ENCODE data around the gene RNF207. TPM values are rescaled to one million over a fixed set of nuclear protein-coding genes. Genes with fewer than 3 reads are reported as not detected.

Gene RNF207, protein sequence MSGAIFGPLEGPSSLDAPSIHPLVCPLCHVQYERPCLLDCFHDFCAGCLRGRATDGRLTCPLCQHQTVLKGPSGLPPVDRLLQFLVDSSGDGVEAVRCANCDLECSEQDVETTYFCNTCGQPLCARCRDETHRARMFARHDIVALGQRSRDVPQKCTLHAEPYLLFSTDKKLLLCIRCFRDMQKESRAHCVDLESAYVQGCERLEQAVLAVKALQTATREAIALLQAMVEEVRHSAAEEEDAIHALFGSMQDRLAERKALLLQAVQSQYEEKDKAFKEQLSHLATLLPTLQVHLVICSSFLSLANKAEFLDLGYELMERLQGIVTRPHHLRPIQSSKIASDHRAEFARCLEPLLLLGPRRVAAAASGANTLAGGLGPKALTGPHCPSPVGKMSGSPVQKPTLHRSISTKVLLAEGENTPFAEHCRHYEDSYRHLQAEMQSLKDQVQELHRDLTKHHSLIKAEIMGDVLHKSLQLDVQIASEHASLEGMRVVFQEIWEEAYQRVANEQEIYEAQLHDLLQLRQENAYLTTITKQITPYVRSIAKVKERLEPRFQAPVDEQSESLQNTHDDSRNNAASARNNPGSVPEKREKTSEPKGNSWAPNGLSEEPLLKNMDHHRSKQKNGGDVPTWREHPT
- 10 to 100 TPM; 12.4 to 36.7 TPM for total RNA-seq

GRCh38 chr1:6205849-6206519, at the start of gene RNF207:
TSS of gene RNF207 (plus strand) at chr1:6206119. CDS start at chr1:6206536, 417 bp downstream.
- CTCF ChIA-PET, result interaction anchor here (0.7 to 3.4 kb wide), 20 partner anchors 9 to 427 kb away, joined by 3 to 17 read pairs (median 4); no protein-coding TSS in a partner anchor
- DNase-seq, result peak; percentile 71
- Mint-ChIP-seq H3K4me3 (peak within 1 kb of the TSS; percentile 71), H3K9me3 (ENCODE audit: low read depth) (no peaks in the 10 kb centered on the region), H3K36me3 (peaks cover 1% of the 10 kb centered on the region), H3K27me3 (peaks cover 13% of the 10 kb centered on the region), H3K27ac (no peak within 1 kb of the TSS), H3K4me1 (peaks cover 9% of the 10 kb centered on the region)
- peak; percentile 66 for ATAC-seq

GRCh38 chr1:6157132-6157527, 48.8 kb upstream of the RNF207 start:
- Mint-ChIP-seq H3K4me3 (no peak overlapping the region), H3K27ac (no peak overlapping the region), H3K36me3 (no peaks in the 10 kb centered on the region), H3K9me3 (ENCODE audit: low read depth) (no peaks in the 10 kb centered on the region), H3K4me1 (peaks cover 13% of the 10 kb centered on the region), H3K27me3 (peaks cover 15% of the 10 kb centered on the region)
- ATAC-seq (peak; percentile 9), DNase-seq (no peak)
- CTCF ChIA-PET, result no interaction called here

DNA sequence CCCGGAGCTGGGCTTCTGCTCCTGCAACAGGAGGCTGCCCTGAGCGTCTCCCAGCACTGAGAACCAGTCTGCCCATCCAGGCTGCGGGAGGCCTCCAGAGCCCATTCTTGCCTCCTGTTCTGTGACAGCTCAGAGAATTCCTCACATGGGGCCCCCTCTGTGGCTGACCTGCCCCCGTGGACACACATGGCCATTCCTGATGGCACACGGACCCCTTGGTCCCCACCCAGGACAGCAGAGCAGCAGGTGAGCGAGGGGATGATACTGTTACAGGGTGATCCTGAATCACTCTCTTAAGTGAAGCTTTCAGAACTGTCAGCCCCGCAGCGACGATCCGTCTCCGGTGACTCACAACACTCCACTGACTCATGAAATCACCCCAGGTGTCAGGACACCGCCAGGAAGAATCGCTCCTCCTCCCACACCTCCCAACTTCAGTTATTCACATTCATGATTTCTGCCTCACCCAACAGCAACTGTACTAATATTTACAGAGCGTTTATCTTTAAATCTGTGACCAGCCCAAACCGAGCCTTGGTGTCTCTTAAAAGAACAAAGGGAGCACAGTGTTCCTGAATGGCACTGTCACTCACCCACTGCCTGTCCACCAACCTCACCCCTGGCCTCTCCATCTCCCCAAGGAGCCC, 48.3 kb upstream of the RNF207 start:
- ATAC-seq, result peak; percentile 27
- CTCF ChIA-PET, result no interaction called here
- DNase-seq, result no peak
- Mint-ChIP-seq H3K27ac (no peak overlapping the region), H3K36me3 (no peaks in the 10 kb centered on the region), H3K9me3 (ENCODE audit: low read depth) (no peaks in the 10 kb centered on the region), H3K4me3 (no peak overlapping the region), H3K27me3 (peaks cover 15% of the 10 kb centered on the region), H3K4me1 (peaks cover 13% of the 10 kb centered on the region)

GRCh38 chr1:6158181-6158580, 47.7 kb upstream of the RNF207 start:
- CTCF ChIA-PET, result no interaction called here
- no peak overlapping the region for H3K4me3 Mint-ChIP-seq
- no peak for ATAC-seq
- H3K27me3 Mint-ChIP-seq, result peaks cover 15% of the 10 kb centered on the region
- no peaks in the 10 kb centered on the region for H3K36me3 Mint-ChIP-seq
- H3K9me3 Mint-ChIP-seq (ENCODE audit: low read depth), result no peaks in the 10 kb centered on the region
- H3K27ac Mint-ChIP-seq, result no peak overlapping the region
- peaks cover 13% of the 10 kb centered on the region for H3K4me1 Mint-ChIP-seq
- no peak for DNase-seq

DNA sequence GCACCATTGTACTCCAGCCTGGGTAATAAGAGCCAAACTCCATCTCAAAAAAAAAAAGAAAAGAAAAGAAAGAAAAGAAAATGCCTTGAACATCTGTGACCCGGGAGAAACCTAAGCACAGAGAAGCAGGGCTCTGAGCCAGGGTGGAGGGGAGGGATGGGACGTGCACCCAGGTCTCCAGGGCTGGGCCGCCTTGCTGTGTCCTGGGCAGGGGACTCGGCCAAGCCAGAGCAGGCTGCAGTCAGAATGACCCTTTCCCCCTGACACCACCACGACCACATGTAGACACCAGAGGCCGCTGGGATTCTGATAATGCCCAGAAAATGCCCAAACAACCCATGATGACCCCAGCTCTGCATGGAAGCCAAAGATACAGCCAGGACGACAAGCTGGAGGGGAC, 43.6 kb upstream of the RNF207 start:
- H3K4me1 Mint-ChIP-seq, result peaks cover 5% of the 10 kb centered on the region
- no peaks in the 10 kb centered on the region for H3K36me3 Mint-ChIP-seq
- H3K9me3 Mint-ChIP-seq (ENCODE audit: low read depth), result no peaks in the 10 kb centered on the region
- DNase-seq (no peak), ATAC-seq (no peak)
- CTCF ChIA-PET, result no interaction called here
- no peak overlapping the region for H3K27ac Mint-ChIP-seq
- H3K27me3 Mint-ChIP-seq, result peaks cover 17% of the 10 kb centered on the region
- no peak overlapping the region for H3K4me3 Mint-ChIP-seq

- CTCF ChIA-PET, result no interaction called here
- ATAC-seq, result no peak
- H3K27me3 Mint-ChIP-seq, result peaks cover 17% of the 10 kb centered on the region
- DNase-seq, result no peak
- H3K27ac Mint-ChIP-seq, result no peak overlapping the region
- H3K36me3 Mint-ChIP-seq, result no peaks in the 10 kb centered on the region
- H3K9me3 Mint-ChIP-seq (ENCODE audit: low read depth), result no peaks in the 10 kb centered on the region
- no peak overlapping the region for H3K4me3 Mint-ChIP-seq
- H3K4me1 Mint-ChIP-seq, result peaks cover 4% of the 10 kb centered on the region
Measured at GRCh38 chr1:6162773-6163172, 43.1 kb upstream of the RNF207 start.

DNA sequence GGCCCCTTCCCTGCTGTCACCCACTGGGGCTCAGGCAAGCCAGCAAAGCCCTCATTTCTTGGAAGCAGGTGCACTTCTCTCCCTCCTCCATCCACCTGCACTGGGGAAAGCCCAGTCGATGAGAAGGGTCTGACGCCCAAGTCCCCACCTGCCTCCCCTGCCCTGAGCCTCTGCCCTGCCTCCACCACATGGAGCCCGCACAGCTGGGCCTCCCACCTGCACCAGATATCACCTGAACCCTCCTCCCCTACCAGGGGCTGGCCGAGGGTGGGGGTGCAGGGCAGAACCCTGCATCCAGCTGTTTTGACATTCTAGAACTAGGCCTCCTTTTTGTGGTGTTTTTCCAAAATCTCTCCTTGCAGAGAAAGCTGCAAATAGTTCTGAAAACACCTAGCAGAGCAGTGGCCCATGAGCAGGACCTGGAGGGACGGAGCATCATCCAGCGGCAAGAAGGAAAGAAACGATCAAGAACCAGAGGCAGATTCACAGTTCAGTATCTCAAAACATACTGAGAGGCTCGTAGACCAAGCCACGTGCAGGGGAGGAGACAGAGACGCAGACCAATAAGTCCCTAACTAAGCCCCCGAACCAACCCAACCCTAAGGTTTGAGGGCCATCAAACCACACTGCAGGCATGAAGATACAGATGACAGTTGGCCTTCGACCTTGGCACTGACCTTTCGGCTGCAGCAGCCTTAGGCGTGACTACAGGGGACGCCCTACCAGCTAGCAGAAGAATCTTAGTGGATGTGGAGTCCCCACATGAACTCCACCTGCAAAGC, 42.5 kb upstream of the RNF207 start:
- peaks cover 19% of the 10 kb centered on the region for H3K27me3 Mint-ChIP-seq
- no peaks in the 10 kb centered on the region for H3K36me3 Mint-ChIP-seq
- ATAC-seq (no peak), DNase-seq (no peak)
- no peak overlapping the region for H3K4me3 Mint-ChIP-seq
- peaks cover 2% of the 10 kb centered on the region for H3K4me1 Mint-ChIP-seq
- CTCF ChIA-PET, result no interaction called here
- H3K27ac Mint-ChIP-seq, result no peak overlapping the region
- no peaks in the 10 kb centered on the region for H3K9me3 Mint-ChIP-seq (ENCODE audit: low read depth)

- CTCF ChIA-PET, result no interaction called here
- no peak for DNase-seq
- Mint-ChIP-seq H3K36me3 (no peaks in the 10 kb centered on the region), H3K4me1 (peaks cover 2% of the 10 kb centered on the region), H3K9me3 (ENCODE audit: low read depth) (no peaks in the 10 kb centered on the region), H3K4me3 (no peak overlapping the region), H3K27me3 (peaks cover 18% of the 10 kb centered on the region), H3K27ac (no peak overlapping the region)
- no peak for ATAC-seq
Measured at GRCh38 chr1:6163973-6164617, 41.8 kb upstream of the RNF207 start.

GRCh38 chr1:6165027-6165426, 40.9 kb upstream of the RNF207 start:
- H3K27ac Mint-ChIP-seq, result no peak overlapping the region

DNA sequence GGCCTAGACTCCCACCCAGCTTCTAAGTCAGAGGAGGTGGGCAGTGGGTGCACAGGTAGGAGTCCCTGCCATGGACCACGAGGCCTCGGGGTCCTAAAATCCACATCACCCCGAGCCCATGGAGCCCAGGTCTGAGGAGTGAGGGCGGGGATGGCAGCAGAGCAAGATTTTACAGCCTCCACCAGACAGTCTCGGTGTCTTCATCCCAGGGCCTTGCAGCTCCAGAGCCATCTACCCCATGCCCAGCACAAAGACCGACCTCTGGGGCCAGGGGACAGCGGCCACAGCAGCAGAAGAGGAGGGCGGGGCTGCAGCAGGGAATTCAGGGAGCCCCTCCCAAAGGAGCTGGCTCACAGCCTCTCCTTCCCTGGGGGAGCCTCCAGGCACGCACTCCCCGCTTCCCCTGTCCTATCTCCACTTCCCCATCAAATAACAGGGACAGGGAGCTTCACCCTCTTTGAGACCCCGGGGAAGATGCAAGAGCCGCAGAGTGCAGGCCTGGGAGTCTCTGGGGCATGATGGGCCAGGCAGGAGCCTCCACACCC, 40.4 kb upstream of the RNF207 start:
- DNase-seq, result no peak
- H3K27me3 Mint-ChIP-seq, result peaks cover 14% of the 10 kb centered on the region
- CTCF ChIA-PET, result no interaction called here
- H3K4me3 Mint-ChIP-seq, result no peak overlapping the region
- ATAC-seq, result no peak
- H3K27ac Mint-ChIP-seq, result no peak overlapping the region
- no peaks in the 10 kb centered on the region for H3K4me1 Mint-ChIP-seq
- H3K9me3 Mint-ChIP-seq (ENCODE audit: low read depth), result no peaks in the 10 kb centered on the region
- H3K36me3 Mint-ChIP-seq, result no peaks in the 10 kb centered on the region

More at GRCh38 chr1:6165027-6165426, 40.9 kb upstream of the RNF207 start:
- H3K27me3 Mint-ChIP-seq, result peaks cover 14% of the 10 kb centered on the region
- H3K36me3 Mint-ChIP-seq, result no peaks in the 10 kb centered on the region
- DNase-seq (no peak), ATAC-seq (no peak)
- H3K4me1 Mint-ChIP-seq, result no peaks in the 10 kb centered on the region
- no peak overlapping the region for H3K4me3 Mint-ChIP-seq
- CTCF ChIA-PET, result no interaction called here
- no peaks in the 10 kb centered on the region for H3K9me3 Mint-ChIP-seq (ENCODE audit: low read depth)

DNA sequence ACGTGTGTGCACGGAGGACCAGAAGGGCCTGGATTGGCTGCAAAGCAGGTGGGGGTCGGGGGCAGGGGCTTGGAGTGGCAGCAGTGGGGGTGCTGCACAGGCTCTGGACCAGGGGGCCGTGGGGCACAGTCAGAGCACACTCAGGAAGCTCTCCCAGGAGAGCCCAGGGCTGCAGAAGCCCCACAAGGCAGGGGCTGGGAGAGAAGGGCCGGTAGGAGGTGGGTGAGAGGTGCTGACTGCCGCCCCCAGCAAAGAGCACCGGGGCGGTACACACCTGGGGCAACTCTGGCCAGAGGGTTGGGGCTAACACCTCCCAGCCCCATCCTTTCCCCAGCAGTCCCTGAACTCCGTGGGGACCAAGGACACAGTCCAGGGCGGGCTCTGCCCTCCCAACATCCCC, 39.7 kb upstream of the RNF207 start:
- no peaks in the 10 kb centered on the region for H3K4me1 Mint-ChIP-seq
- no peak for DNase-seq
- peaks cover 11% of the 10 kb centered on the region for H3K27me3 Mint-ChIP-seq
- H3K9me3 Mint-ChIP-seq (ENCODE audit: low read depth), result no peaks in the 10 kb centered on the region
- no peak for ATAC-seq
- H3K27ac Mint-ChIP-seq, result no peak overlapping the region
- H3K4me3 Mint-ChIP-seq, result no peak overlapping the region
- H3K36me3 Mint-ChIP-seq, result no peaks in the 10 kb centered on the region
- CTCF ChIA-PET, result no interaction called here

GRCh38 chr1:6166655-6167390, 39.1 kb upstream of the RNF207 start:
- Mint-ChIP-seq H3K36me3 (no peaks in the 10 kb centered on the region), H3K4me1 (no peaks in the 10 kb centered on the region), H3K27me3 (peaks cover 8% of the 10 kb centered on the region), H3K4me3 (no peak overlapping the region), H3K27ac (no peak overlapping the region), H3K9me3 (ENCODE audit: low read depth) (no peaks in the 10 kb centered on the region)
- no peak for ATAC-seq
- CTCF ChIA-PET, result no interaction called here
- DNase-seq, result no peak

Measured in activated CD8-positive, alpha-beta memory T cell treated with anti-CD3 and anti-CD28 coated beads, Interleukin-2, amount 10 ng/mL, durations not matched to agents 7 days and 5 days (primary cell).